ENCODE data around the gene VPS33A.

- TF ChIP-seq CTCF (conservative IDR thresholded peaks at IDR 0.05; ENCODE audit: low read length) (no peak), EZH2phosphoT487 (IDR thresholded peaks at IDR 0.05; ENCODE audit: borderline replicate concordance, low read depth, low read length) (no peak)
These were observed 29.6 kb upstream of the VPS33A start for GRCh38 chr12:122295877-122296276.
